Nephron progenitor cell (in vitro differentiated cells): Measurements from ENCODE around the gene RNF115.

Experiments
- DNase-seq: peaks from one replicate; pipeline ENCODE4 v3.0.0; 2021
- H3K27ac Mint-ChIP-seq: 2 replicates; pipeline ENCODE4 v1.8.0; 2021; ENCODE audit warnings: mild to moderate bottlenecking, moderate library complexity, mixed read lengths
- H3K27me3 Mint-ChIP-seq: 2 replicates; pipeline ENCODE4 v1.8.0; 2021; ENCODE audit warnings: mild to moderate bottlenecking, low read depth, mixed read lengths; ENCODE audit not compliant: poor library complexity
- H3K36me3 Mint-ChIP-seq: 2 replicates; pipeline ENCODE4 v1.8.0; 2021; ENCODE audit warnings: low read depth, mixed read lengths
- H3K4me1 Mint-ChIP-seq: 2 replicates; pipeline ENCODE4 v1.8.0; 2021; ENCODE audit warnings: mixed read lengths
- H3K4me3 Mint-ChIP-seq: 2 replicates; pipeline ENCODE4 v1.8.0; 2021; ENCODE audit warnings: mild to moderate bottlenecking, moderate library complexity, mixed read lengths
- H3K9me3 Mint-ChIP-seq: 2 replicates; pipeline ENCODE4 v1.8.0; 2021; ENCODE audit warnings: mild to moderate bottlenecking, moderate library complexity, mixed read lengths
- TF ChIP-seq, protein P1 (sequence below): fragments of 200-600 bp; sonication (generic); IDR thresholded peaks from 2 replicates; pipeline ENCODE4 v1.5.0; 2021; ENCODE audit warnings: antibody characterized with exemption

RNF115 gene

DNA sequence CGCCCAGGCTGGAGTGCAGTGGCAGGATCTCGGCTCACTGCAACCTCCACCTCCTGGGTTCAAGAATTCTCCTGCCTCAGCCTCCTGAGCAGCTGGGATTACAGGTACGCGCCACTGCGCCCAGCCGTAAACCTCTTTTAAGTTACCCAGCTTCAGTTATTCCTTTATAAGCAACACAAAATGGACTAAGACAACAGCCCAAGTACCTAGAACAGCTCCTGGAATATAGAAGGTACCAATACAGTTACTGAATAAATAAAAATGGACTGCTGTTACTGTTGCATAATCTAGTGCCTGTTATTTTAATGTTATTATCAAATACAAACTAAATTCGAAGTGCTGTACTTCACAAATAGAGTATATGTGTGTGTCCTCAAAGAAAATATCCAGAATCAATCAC lies 17.1 kb downstream of the RNF115 start:
- peaks cover 16% of the 10 kb centered on the region for H3K4me1 Mint-ChIP-seq
- no peak overlapping the region for H3K27ac Mint-ChIP-seq
- H3K4me3 Mint-ChIP-seq, result no peak overlapping the region
- H3K27me3 Mint-ChIP-seq, result no peaks in the 10 kb centered on the region
- TF ChIP-seq, protein P1, sequence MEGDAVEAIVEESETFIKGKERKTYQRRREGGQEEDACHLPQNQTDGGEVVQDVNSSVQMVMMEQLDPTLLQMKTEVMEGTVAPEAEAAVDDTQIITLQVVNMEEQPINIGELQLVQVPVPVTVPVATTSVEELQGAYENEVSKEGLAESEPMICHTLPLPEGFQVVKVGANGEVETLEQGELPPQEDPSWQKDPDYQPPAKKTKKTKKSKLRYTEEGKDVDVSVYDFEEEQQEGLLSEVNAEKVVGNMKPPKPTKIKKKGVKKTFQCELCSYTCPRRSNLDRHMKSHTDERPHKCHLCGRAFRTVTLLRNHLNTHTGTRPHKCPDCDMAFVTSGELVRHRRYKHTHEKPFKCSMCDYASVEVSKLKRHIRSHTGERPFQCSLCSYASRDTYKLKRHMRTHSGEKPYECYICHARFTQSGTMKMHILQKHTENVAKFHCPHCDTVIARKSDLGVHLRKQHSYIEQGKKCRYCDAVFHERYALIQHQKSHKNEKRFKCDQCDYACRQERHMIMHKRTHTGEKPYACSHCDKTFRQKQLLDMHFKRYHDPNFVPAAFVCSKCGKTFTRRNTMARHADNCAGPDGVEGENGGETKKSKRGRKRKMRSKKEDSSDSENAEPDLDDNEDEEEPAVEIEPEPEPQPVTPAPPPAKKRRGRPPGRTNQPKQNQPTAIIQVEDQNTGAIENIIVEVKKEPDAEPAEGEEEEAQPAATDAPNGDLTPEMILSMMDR, result no peak
- peaks cover 16% of the 10 kb centered on the region for H3K36me3 Mint-ChIP-seq
- no peaks in the 10 kb centered on the region for H3K9me3 Mint-ChIP-seq
- DNase-seq, result no peak

DNA sequence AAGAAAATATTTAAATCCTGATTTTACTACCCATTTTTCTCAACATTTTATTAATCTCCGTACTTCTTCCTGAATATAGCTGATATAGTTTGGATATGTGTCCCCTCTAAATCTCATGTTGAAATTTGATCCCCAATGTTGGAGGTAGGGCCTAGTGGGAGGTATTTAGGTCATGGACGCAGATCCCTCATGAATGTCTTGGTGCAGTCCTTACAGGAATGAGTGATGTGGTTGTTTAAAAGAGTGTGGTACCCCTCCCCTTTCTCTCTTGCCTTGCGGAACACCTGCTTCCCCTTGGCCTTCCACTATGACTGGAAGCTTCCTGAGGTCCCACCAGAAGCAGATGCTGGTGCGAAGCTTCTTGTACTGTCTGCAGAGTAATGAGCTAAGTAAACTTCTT lies 17.5 kb downstream of the RNF115 start:
- Mint-ChIP-seq H3K27me3 (no peaks in the 10 kb centered on the region), H3K4me3 (no peak overlapping the region), H3K36me3 (peaks cover 20% of the 10 kb centered on the region), H3K4me1 (peaks cover 16% of the 10 kb centered on the region), H3K9me3 (no peaks in the 10 kb centered on the region), H3K27ac (peak overlapping the region; percentile 13)
- no peak for DNase-seq
- TF ChIP-seq, protein P1, result no peak

DNA sequence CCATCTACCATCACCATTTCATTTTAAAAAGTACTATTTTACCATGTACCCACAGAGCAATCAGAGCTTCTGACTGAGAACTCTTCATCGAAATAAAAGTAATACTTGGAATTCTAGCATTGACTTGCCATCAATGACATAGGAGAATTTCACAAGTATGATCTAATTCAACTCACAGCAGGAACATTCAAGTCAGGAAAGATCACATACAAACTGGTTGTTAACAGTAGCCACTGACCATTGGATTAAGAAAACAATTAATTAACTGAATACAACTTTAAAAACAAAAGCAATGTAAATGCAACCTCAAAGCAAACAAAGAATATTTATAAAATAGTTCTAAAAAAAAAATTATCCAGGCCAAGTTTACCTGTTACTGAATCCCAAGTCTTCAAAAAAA lies 18.8 kb downstream of the RNF115 start:
- H3K36me3 Mint-ChIP-seq, result peaks cover 28% of the 10 kb centered on the region
- H3K4me3 Mint-ChIP-seq, result no peak overlapping the region
- no peak overlapping the region for H3K27ac Mint-ChIP-seq
- no peaks in the 10 kb centered on the region for H3K27me3 Mint-ChIP-seq
- peaks cover 16% of the 10 kb centered on the region for H3K4me1 Mint-ChIP-seq
- TF ChIP-seq, protein P1, result no peak
- H3K9me3 Mint-ChIP-seq, result no peaks in the 10 kb centered on the region
- no peak for DNase-seq

DNA sequence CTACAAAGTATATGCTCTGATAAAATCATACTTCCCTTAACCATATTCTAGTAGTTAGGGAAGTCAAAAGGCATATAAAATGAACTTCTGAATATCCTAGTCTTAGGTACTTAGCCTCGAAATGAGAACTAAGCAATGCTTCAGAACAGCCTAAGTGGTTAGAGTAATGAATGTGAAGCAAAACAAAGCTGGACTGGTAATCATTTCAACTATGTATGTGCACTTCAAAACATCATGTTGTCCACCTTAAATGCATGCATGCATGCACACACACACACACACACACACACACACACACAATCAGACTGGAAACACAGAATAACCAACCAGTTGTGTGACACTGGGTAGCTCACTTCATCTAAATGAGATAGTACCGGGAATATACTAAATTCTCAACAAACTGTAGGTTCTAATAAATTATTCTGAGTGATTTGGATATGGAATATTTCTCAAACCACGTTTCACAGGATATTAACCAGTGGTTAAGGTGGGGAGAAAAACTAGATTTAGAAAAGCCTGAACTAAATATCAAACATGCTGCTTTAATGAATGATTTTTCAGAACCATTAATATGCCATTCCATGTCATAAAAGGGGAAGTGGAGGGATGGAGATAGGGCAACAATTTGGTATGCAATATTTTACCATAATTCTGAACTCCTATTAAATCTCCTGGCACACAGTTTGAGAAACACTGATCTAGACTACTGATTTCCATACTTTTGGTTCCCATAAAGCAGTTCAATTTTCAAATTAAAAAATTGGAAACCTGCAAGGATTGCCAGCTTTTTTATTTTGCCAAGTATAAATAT lies 19.5 kb downstream of the RNF115 start:
- H3K27ac Mint-ChIP-seq, result no peak overlapping the region
- TF ChIP-seq, protein P1, result no peak

DNA sequence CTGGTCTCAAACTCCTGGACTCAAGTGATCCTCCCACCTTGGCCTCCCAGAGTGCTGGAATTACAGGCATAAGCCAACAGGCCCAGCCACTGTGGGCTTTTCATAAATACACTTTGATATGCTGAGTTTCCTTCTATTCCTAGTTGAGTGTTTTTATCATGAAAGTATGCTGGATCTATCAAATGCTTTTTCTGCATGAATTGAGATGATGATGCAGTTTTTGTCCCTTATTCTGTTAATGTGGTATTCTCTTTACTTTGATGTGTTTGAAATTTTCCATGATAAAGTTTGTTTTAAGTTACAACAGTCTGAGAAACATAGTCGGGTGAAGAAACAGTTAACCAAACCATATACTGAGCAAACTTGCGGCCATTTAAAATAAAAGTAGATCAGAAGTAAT lies 24.1 kb downstream of the RNF115 start:
- no peaks in the 10 kb centered on the region for H3K27me3 Mint-ChIP-seq
- DNase-seq, result no peak
- no peak overlapping the region for H3K4me3 Mint-ChIP-seq
- peaks cover 52% of the 10 kb centered on the region for H3K9me3 Mint-ChIP-seq
- peaks cover 64% of the 10 kb centered on the region for H3K36me3 Mint-ChIP-seq
- H3K4me1 Mint-ChIP-seq, result peaks cover 11% of the 10 kb centered on the region
- TF ChIP-seq, protein P1, result no peak
- H3K27ac Mint-ChIP-seq, result no peak overlapping the region

More for the DNA sequence above, 19.5 kb downstream of the RNF115 start:
- peaks cover 16% of the 10 kb centered on the region for H3K4me1 Mint-ChIP-seq
- no peaks in the 10 kb centered on the region for H3K27me3 Mint-ChIP-seq
- no peak for DNase-seq
- peaks cover 34% of the 10 kb centered on the region for H3K36me3 Mint-ChIP-seq
- H3K9me3 Mint-ChIP-seq, result peaks cover 5% of the 10 kb centered on the region
- no peak overlapping the region for H3K4me3 Mint-ChIP-seq

DNA sequence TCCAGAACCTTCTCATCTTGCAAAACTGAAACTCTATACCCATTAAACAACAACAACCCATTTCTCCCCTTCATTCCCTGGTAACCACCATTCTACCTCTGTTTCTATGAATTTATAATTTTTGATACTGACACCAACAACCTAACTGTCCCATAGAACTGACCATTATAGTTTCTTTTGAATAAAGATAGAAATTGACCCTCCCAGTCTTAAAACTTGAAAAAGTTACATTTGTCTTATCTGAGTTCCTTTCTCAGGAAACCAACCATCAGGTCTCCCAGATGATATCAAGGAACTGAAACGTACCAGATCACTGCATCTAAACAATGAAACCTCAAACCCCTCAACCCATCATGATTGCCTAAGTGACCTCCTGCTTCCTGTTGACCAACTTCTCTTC lies 27.1 kb downstream of the RNF115 start:
- Mint-ChIP-seq H3K9me3 (peaks cover 55% of the 10 kb centered on the region), H3K4me1 (no peaks in the 10 kb centered on the region), H3K4me3 (no peak overlapping the region), H3K36me3 (peaks cover 88% of the 10 kb centered on the region), H3K27ac (no peak overlapping the region), H3K27me3 (no peaks in the 10 kb centered on the region)
- TF ChIP-seq, protein P1, result no peak
- DNase-seq, result no peak
